Measurements from ENCODE around the gene CT47A7.
"Not testable (repeated sequence)": the region's sequence is repeated elsewhere in the genome, so short reads cannot be mapped to it uniquely, and the experiment has no call there.

The CT47A7 gene

DNA sequence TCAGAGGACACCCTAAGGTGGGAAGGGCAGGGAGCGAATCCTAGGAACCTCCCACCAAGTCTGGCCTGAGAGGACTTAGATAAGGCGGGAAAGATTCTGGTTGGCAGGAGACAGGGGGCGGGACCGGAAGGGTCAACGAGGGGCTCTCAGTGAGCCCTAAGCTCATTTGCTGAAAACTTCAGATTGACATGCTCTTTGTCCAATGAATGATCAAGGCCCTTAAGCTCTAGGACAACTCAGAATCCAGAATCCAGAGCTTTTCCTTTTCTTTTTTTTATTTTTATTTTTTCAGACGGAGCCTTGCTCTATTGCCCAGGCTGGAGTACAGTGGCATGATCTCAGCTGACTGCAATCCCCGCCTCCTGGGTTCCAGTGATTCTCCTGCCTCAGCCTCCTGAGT, at the start of gene CT47A7:
Gene CT47A7, minus strand, starts transcription at position 101 of the 400 bp plus-strand sequence. CDS start 255 bp downstream, outside the sequence.
- DNase-seq: not testable (repeated sequence)

DNA sequence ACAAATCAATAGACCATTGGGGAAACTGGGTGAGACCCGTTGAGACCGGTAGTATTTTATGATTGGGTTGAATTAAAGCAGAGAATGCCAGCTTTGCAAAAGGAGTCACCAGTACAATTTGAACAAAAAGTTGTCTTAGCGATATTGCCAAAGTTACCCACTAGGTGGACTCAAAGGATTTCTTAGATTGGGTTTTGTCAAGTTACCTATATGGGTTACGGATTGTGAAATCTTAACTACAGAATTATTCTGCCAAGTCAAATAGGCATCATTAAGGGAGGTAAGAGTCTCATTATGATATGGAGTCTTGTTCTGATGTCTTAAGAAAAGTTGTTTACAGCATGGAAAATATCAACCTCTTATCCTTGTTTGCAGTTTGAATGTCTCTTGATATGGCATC, 44.2 kb upstream of the CT47A7 start:
- DNase-seq: no peak

DNA sequence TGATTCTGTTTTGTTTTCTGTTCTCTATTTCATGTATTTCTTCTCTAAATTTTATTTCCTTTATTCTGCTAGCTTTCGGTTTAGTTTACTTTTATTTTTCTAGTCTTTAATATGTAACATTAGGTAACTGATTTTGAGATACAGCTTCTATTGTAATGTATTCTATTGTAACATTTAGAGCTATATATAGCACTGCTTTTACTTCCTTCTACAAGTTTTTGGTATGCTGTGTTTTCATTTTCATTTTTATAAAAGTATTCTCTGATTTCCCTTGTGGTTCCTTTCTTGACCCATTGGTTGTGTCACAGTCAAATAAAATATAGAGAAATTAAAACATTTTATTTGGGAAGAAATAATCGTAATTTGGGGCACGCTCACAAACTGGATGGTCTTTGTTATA, 43.0 kb upstream of the CT47A7 start:
- DNase-seq: no peak

DNA sequence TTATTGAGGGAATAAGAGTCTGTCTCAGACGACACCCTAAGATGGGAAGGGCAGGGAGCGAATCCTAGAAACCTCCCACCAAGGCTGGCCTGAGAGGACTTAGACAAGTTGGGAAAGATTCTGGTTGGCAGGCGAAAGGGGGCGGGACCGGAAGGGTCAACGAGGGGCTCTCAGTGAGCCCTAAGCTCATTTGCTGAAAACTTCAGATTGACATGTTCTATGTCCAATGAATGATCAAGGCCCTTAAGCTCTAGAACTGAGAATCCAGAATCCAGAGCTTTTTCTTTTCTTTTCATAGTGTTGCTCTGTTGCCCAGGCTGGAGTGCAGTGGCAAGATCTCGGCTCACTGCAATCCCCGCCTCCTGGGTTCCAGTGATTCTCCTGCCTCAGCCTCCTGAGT, 29.3 kb upstream of the CT47A7 start, which contains the start of gene CT47A1:
Gene CT47A1, minus strand, starts transcription at position 101 of the 400 bp plus-strand sequence. CDS start 231 bp downstream, outside the sequence.
- DNase-seq: not testable (repeated sequence)
